HCT116 (cell line): ENCODE results near the gene GATB. TPM values are rescaled to one million over a fixed set of nuclear protein-coding genes. Genes with fewer than 3 reads are reported as not detected.

ENCODE experiments used
- ATAC-seq: fragments of 200-7000 bp; cut with Tn5 transposase; 2 replicates; pipeline ENCODE4 v1.9.1; 2020; ENCODE audit warnings: mild to moderate bottlenecking, moderate library complexity
- BruUV-seq: library from RNA; stranded (reverse); fragments of 400-500 nt; replicated peaks from 2 replicates; lab custom pipeline; 2021; lab: Mats Ljungman, UMichigan
- CTCF ChIA-PET: fragments of 300-600 bp; sonication (Branson Sonifier 250); formaldehyde crosslinking; loops from one replicate; lab custom pipeline; 2021; ENCODE audit warnings: antibody characterized with exemption; lab: Charles Lee
- POLR2A ChIA-PET: fragments of 300-600, 350-600 bp; sonication (Branson Sonifier 250); formaldehyde crosslinking; loops from one replicate; lab custom pipeline; 2021; ENCODE audit warnings: antibody characterized with exemption; lab: Charles Lee
- RAD21 ChIA-PET, 2 experiments: fragments of 300-600 bp; sonication (Branson Sonifier 250); formaldehyde crosslinking; loops; one replicate each; lab custom pipeline; 2023; ENCODE audit warnings: low total read pairs in 2 of 2; ENCODE audit not compliant: uncharacterized antibody in 2 of 2, unreplicated experiment in 2 of 2, low non-redundant PET in 1 of 2; lab: Charles Lee
- DNase-seq: peaks from one replicate; pipeline ENCODE4 v3.0.0-alpha.2; 2010; ENCODE audit warnings: low read depth, low spot score
- H2AFZ ChIP-seq: fragments of 200-600 bp; shearing (Covaris generic), sonication (generic); 2 replicates; pipeline ENCODE4 v1.6.1; 2017; ENCODE audit warnings: low read depth, mixed run types, mixed read lengths, antibody characterized with exemption, low read length; ENCODE audit not compliant: poor library complexity, severe bottlenecking
- H3K27ac ChIP-seq: 2 replicates; pipeline ENCODE4 v1.5.1; 2012; ENCODE audit warnings: low read depth, low read length
- H3K27me3 ChIP-seq: fragments of 200-600 bp; sonication (generic); 2 replicates; pipeline ENCODE4 v1.6.1; 2016; ENCODE audit warnings: mixed run types, low read length, mixed read lengths; ENCODE audit not compliant: insufficient read depth
- H3K36me3 ChIP-seq, 2 experiments: fragments of 200-500 bp in 1 of 2; fragments of 200-600 bp in 1 of 2; sonication (Bioruptor generic) in 1 of 2; sonication (generic) in 1 of 2; 2 replicates each; pipeline versions ENCODE4 v1.5.1 to v1.6.1; 2014 to 2016; ENCODE audit warnings: low read length in 2 of 2, inconsistent platforms in 1 of 2, mixed read lengths in 1 of 2, mixed run types in 1 of 2; ENCODE audit not compliant: insufficient read depth in 2 of 2, control insufficient read depth in 1 of 2
- H3K4me1 ChIP-seq, 2 experiments: fragments of 200-600 bp in 1 of 2; sonication (generic) in 1 of 2; 2 replicates each; pipeline versions ENCODE4 v1.5.1 to v1.6.1; 2012 to 2017; ENCODE audit warnings: low read length in 2 of 2, inconsistent platforms in 1 of 2, mild to moderate bottlenecking in 1 of 2, mixed read lengths in 1 of 2, mixed run types in 1 of 2, moderate library complexity in 1 of 2; ENCODE audit not compliant: insufficient read depth in 2 of 2, control insufficient read depth in 1 of 2
- H3K4me2 ChIP-seq: fragments of 200-600 bp; sonication (generic); 2 replicates; pipeline ENCODE4 v1.6.1; 2017; ENCODE audit warnings: mixed run types, low read length, mixed read lengths
- H3K4me3 ChIP-seq, 2 experiments: fragments of 200-600 bp in 1 of 2; sonication (generic) in 1 of 2; replicated peaks in 1 of 2; 2 replicates each; pipeline ENCODE4 v1.5.1; 2011 to 2016; ENCODE audit warnings: low read length in 2 of 2, control low read depth in 1 of 2, low read depth in 1 of 2, mild to moderate bottlenecking in 1 of 2, mixed read lengths in 1 of 2, mixed run types in 1 of 2
- H3K79me2 ChIP-seq: fragments of 200-600 bp; sonication (generic); 2 replicates; pipeline ENCODE4 v1.6.1; 2017; ENCODE audit warnings: mild to moderate bottlenecking, mixed run types, low read length, moderate library complexity, mixed read lengths; ENCODE audit not compliant: insufficient read depth
- H3K9ac ChIP-seq: fragments of 200-600 bp; sonication (generic); 2 replicates; pipeline ENCODE4 v1.6.1; 2016; ENCODE audit warnings: low read length, mixed read lengths
- H3K9me2 ChIP-seq: fragments of 200-600 bp; sonication (generic), shearing (Covaris generic); 2 replicates; pipeline ENCODE4 v1.6.1; 2017; ENCODE audit warnings: mixed run types, mild to moderate bottlenecking, moderate library complexity; ENCODE audit not compliant: insufficient read depth
- H3K9me3 ChIP-seq, 2 experiments: fragments of 200-500 bp in 1 of 2; fragments of 200-600 bp in 1 of 2; sonication (Bioruptor generic) in 1 of 2; sonication (generic) in 1 of 2; 2 replicates each; pipeline ENCODE4 v1.6.1; 2014 to 2017; ENCODE audit warnings: low read length in 2 of 2, mixed read lengths in 2 of 2, inconsistent platforms in 1 of 2, low read depth in 1 of 2, mild to moderate bottlenecking in 1 of 2, mixed run types in 1 of 2, moderate library complexity in 1 of 2; ENCODE audit not compliant: control insufficient read depth in 1 of 2, insufficient read depth in 1 of 2
- H4K20me1 ChIP-seq: fragments of 200-600 bp; sonication (generic), shearing (Covaris generic); 2 replicates; pipeline ENCODE4 v1.6.1; 2017; ENCODE audit warnings: mixed run types, mild to moderate bottlenecking, moderate library complexity; ENCODE audit not compliant: insufficient read depth
- CBX3 ChIP-seq: IDR thresholded peaks from 2 replicates; pipeline ENCODE4 v1.6.1; 2012; ENCODE audit warnings: low read depth
- EGR1 ChIP-seq: IDR thresholded peaks from 2 replicates; pipeline ENCODE4 v1.6.1; 2012; ENCODE audit warnings: low read depth
- EZH2phosphoT487 ChIP-seq: fragments of 200-600 bp; IDR thresholded peaks from 2 replicates; pipeline ENCODE4 v1.6.1; 2018; ENCODE audit warnings: antibody characterized with exemption, borderline replicate concordance
- POLR2AphosphoS5 ChIP-seq: IDR thresholded peaks from 2 replicates; pipeline ENCODE4 v1.6.1; 2011; ENCODE audit warnings: mild to moderate bottlenecking, low read depth, low read length, moderate library complexity
- RAD21 ChIP-seq: IDR thresholded peaks from 2 replicates; pipeline ENCODE4 v1.6.1; 2012; ENCODE audit warnings: low read depth, mild to moderate bottlenecking
- SIN3A ChIP-seq: IDR thresholded peaks from 2 replicates; pipeline ENCODE4 v1.6.1; 2012; ENCODE audit warnings: low read depth
- SP1 ChIP-seq: IDR thresholded peaks from 2 replicates; pipeline ENCODE4 v1.6.1; 2012; ENCODE audit warnings: low read depth
- TCF7L2 ChIP-seq: IDR thresholded peaks from 2 replicates; pipeline ENCODE4 v1.7.0; 2011; ENCODE audit warnings: borderline replicate concordance, inconsistent platforms; ENCODE audit not compliant: insufficient read depth, insufficient read length; ENCODE audit errors: extremely low read depth
- ZFX ChIP-seq: fragments of 450-650 bp; IDR thresholded peaks from 2 replicates; pipeline ENCODE4 v1.6.1; 2017
- ZNF274 ChIP-seq: fragments of 200-500 bp; sonication (Bioruptor generic); IDR thresholded peaks from 2 replicates; pipeline ENCODE4 v1.6.1; 2014; ENCODE audit warnings: mild to moderate bottlenecking, low read depth, low read length, inconsistent platforms
- intact Hi-C: fragments of 100-400 bp; cut with micrococcal nuclease; formaldehyde crosslinking; loops from 2 replicates; pipeline ENCODE4 v1.10.0; 2022
- total RNA-seq: library from RNA; stranded (reverse); gene quantifications from one replicate; pipeline ENCODE4 v1.2.1, GENCODE V29; 2021; ENCODE audit not compliant: unreplicated experiment
- TF ChIP-seq, protein P1 (sequence below): IDR thresholded peaks from 2 replicates; pipeline ENCODE4 v1.6.1; 2011; ENCODE audit warnings: mild to moderate bottlenecking, low read length, moderate library complexity; ENCODE audit not compliant: insufficient replicate concordance; ENCODE audit errors: extremely low read depth
- TF ChIP-seq, protein P2 (sequence below): IDR thresholded peaks from 2 replicates; pipeline ENCODE4 v1.6.1; 2012

GATB gene
- total RNA-seq, 1 experiment from 2014 or later: 29.3 TPM

DNA sequence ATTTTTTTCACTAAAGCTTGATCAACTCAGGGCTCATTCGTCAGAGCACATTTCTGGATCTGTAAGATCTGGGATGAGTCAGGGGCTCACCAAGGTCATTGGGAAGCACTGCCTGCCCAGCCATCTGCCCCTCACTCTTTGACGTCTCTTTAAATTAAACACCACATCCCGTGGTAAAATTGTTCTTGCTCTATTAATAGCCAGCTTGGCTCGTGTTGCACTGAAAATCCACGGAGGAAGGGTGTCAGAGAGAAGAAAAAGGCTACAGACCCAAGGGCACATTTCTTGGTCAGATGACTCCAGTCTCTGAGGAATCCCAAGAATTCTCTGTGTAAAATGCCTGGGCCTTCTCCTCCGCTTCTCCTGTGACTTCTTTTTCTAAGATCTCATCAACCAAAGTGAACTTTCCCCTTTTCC is 45.7 kb upstream of the GATB start:
- Histone ChIP-seq H3K9me2 (no peaks in the 10 kb centered on the region), H3K9me3 (no peaks in the 10 kb centered on the region), H3K36me3 (no peaks in the 10 kb centered on the region), H3K79me2 (no peaks in the 10 kb centered on the region), H3K9ac (no peak overlapping the region), H2AFZ (no peak overlapping the region), H3K4me3 (no peak overlapping the region), H3K27me3 (no peaks in the 10 kb centered on the region), H3K27ac (no peak overlapping the region), H3K4me2 (no peak overlapping the region), H4K20me1 (no peaks in the 10 kb centered on the region), H3K4me1 (peaks cover 4 to 21% of the 10 kb centered on the region in 2 experiments; a peak in 2 of 4 replicates)
- CTCF ChIA-PET: no interaction called here
- RAD21 ChIA-PET: no interaction called here
- POLR2A ChIA-PET: no interaction called here
- no peak for ATAC-seq
- BruUV-seq: no TSS peak
- no peak for DNase-seq
- intact Hi-C loops: no loop called here
- TF ChIP-seq EZH2phosphoT487: no peak
- TF ChIP-seq, protein P1, sequence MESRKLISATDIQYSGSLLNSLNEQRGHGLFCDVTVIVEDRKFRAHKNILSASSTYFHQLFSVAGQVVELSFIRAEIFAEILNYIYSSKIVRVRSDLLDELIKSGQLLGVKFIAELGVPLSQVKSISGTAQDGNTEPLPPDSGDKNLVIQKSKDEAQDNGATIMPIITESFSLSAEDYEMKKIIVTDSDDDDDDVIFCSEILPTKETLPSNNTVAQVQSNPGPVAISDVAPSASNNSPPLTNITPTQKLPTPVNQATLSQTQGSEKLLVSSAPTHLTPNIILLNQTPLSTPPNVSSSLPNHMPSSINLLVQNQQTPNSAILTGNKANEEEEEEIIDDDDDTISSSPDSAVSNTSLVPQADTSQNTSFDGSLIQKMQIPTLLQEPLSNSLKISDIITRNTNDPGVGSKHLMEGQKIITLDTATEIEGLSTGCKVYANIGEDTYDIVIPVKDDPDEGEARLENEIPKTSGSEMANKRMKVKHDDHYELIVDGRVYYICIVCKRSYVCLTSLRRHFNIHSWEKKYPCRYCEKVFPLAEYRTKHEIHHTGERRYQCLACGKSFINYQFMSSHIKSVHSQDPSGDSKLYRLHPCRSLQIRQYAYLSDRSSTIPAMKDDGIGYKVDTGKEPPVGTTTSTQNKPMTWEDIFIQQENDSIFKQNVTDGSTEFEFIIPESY: no peak
- TF ChIP-seq, protein P2, sequence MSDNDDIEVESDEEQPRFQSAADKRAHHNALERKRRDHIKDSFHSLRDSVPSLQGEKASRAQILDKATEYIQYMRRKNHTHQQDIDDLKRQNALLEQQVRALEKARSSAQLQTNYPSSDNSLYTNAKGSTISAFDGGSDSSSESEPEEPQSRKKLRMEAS: no peak
- TF ChIP-seq ZNF274: no peak
- TF ChIP-seq ZFX: no peak
- no peak for TF ChIP-seq RAD21
- no peak for TF ChIP-seq SP1
- no peak for TF ChIP-seq SIN3A
- TF ChIP-seq POLR2AphosphoS5: no peak
- TF ChIP-seq EGR1: no peak
- no peak for TF ChIP-seq CBX3
- TF ChIP-seq TCF7L2: no peak
